OCI-LY1 (cell line): Measurements from ENCODE around the gene SC5D.

Source experiments
- H2AFZ ChIP-seq: fragments of 200-600 bp; sonication (generic), shearing (Covaris generic); 2 replicates; pipeline ENCODE4 v1.6.0; 2014; ENCODE audit warnings: antibody characterized with exemption, mild to moderate bottlenecking, low read length
- H3F3A ChIP-seq: fragments of 200-600 bp; sonication (generic), shearing (Covaris generic); 2 replicates; pipeline ENCODE4 v1.6.0; 2014; ENCODE audit warnings: mild to moderate bottlenecking, antibody characterized with exemption, low read length, moderate library complexity; ENCODE audit not compliant: insufficient read depth
- H3K27ac ChIP-seq: fragments of 200-600 bp; sonication (generic); 2 replicates; pipeline ENCODE4 v1.5.1; 2014; ENCODE audit warnings: low read length, mixed run types, mild to moderate bottlenecking, low read depth; ENCODE audit not compliant: poor library complexity, severe bottlenecking
- H3K27me3 ChIP-seq: fragments of 200-600 bp; sonication (generic); 2 replicates; pipeline ENCODE4 v1.6.0; 2014; ENCODE audit warnings: antibody characterized with exemption, mild to moderate bottlenecking, low read length, moderate library complexity; ENCODE audit not compliant: insufficient read depth
- H3K36me3 ChIP-seq: fragments of 200-600 bp; sonication (generic); 2 replicates; pipeline ENCODE4 v1.6.1; 2014; ENCODE audit warnings: mild to moderate bottlenecking, antibody characterized with exemption, low read length, moderate library complexity, mixed read lengths; ENCODE audit not compliant: insufficient read depth
- H3K4me1 ChIP-seq: fragments of 200-600 bp; sonication (generic); 2 replicates; pipeline ENCODE4 v1.5.1; 2014; ENCODE audit warnings: mild to moderate bottlenecking, low read length, moderate library complexity; ENCODE audit not compliant: insufficient read depth, severe bottlenecking
- H3K4me2 ChIP-seq: fragments of 200-600 bp; sonication (generic), shearing (Covaris generic); 2 replicates; pipeline ENCODE4 v1.6.1; 2014; ENCODE audit warnings: low read length
- H3K4me3 ChIP-seq: fragments of 200-600 bp; sonication (generic); 2 replicates; pipeline ENCODE4 v1.5.1; 2014; ENCODE audit warnings: low read length, low read depth, mild to moderate bottlenecking, mixed read lengths; ENCODE audit not compliant: poor library complexity, severe bottlenecking
- H3K79me2 ChIP-seq: fragments of 200-600 bp; shearing (Covaris generic); 2 replicates; pipeline ENCODE4 v1.6.1; 2016; ENCODE audit warnings: mixed run types, low read length, mixed read lengths; ENCODE audit not compliant: insufficient read depth
- H3K9ac ChIP-seq: fragments of 200-600 bp; sonication (generic), shearing (Covaris generic); 2 replicates; pipeline ENCODE4 v1.6.1; 2014; ENCODE audit warnings: mild to moderate bottlenecking, low read length, mixed read lengths
- H3K9me2 ChIP-seq: fragments of 200-600 bp; sonication (generic), shearing (Covaris generic); 2 replicates; pipeline ENCODE4 v1.6.1; 2014; ENCODE audit warnings: low read depth, mild to moderate bottlenecking, low read length, mixed read lengths
- H3K9me3 ChIP-seq: fragments of 200-600 bp; shearing (Covaris generic); 2 replicates; pipeline ENCODE4 v1.6.1; 2014; ENCODE audit warnings: low read length, mixed read lengths
- H4K20me1 ChIP-seq: fragments of 200-600 bp; sonication (generic), shearing (Covaris generic); 2 replicates; pipeline ENCODE4 v1.6.0; 2016; ENCODE audit warnings: mild to moderate bottlenecking, low read length; ENCODE audit not compliant: insufficient read depth
- EZH2 ChIP-seq: fragments of 200-600 bp; sonication (generic), shearing (Covaris generic); IDR thresholded peaks from 2 replicates; pipeline ENCODE4 v1.8.0; 2017; ENCODE audit warnings: borderline replicate concordance, mixed run types, mild to moderate bottlenecking, antibody characterized with exemption, low read length, moderate library complexity, mixed read lengths
- TF ChIP-seq, protein P1 (sequence below): fragments of 200-600 bp; sonication (generic), shearing (Covaris generic); IDR thresholded peaks from 2 replicates; pipeline ENCODE4 v1.5.1; 2017; ENCODE audit warnings: mild to moderate bottlenecking, antibody characterized with exemption, low read length, moderate library complexity, mixed read lengths

SC5D gene

DNA sequence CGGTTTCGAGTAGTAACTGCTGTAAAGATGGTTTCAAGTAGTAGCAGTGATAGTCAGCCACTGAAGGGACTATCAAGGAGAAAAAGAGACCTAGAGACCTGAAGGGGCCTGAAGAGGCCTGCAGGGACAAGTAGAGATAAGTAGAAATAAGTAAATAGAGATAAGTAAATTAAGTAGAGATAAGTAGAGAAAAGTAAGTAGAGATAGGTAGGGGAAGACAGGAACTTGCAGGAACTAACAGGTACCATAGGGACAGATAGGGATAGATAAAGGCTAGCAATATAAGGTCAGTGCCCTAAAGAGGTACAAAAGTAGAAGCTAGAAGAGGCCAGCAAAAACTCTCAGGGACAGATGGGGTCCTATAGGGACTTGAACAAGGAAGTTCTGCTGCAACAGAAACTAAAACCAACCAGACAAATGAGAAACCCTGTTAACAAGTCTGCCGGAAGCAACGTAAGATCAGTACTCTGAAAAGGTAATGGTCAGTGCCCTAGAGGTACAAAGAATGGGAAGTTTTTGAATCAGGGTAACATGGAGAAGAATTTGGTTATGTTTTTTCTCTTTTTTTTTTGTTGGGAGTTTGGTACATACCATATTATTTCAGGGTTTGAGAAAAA, 9.6 kb upstream of the SC5D start:
- TF ChIP-seq, protein P1, sequence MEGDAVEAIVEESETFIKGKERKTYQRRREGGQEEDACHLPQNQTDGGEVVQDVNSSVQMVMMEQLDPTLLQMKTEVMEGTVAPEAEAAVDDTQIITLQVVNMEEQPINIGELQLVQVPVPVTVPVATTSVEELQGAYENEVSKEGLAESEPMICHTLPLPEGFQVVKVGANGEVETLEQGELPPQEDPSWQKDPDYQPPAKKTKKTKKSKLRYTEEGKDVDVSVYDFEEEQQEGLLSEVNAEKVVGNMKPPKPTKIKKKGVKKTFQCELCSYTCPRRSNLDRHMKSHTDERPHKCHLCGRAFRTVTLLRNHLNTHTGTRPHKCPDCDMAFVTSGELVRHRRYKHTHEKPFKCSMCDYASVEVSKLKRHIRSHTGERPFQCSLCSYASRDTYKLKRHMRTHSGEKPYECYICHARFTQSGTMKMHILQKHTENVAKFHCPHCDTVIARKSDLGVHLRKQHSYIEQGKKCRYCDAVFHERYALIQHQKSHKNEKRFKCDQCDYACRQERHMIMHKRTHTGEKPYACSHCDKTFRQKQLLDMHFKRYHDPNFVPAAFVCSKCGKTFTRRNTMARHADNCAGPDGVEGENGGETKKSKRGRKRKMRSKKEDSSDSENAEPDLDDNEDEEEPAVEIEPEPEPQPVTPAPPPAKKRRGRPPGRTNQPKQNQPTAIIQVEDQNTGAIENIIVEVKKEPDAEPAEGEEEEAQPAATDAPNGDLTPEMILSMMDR: no peak
- TF ChIP-seq EZH2: no peak
- H3K27ac ChIP-seq: no peak overlapping the region
- H3K4me3 ChIP-seq: no peak overlapping the region
- no peaks in the 10 kb centered on the region for H3K9me2 ChIP-seq
- H3K4me1 ChIP-seq: no peaks in the 10 kb centered on the region
- no peaks in the 10 kb centered on the region; the same call in 1 of the 2 replicates for H3K36me3 ChIP-seq
- no peaks in the 10 kb centered on the region for H3K79me2 ChIP-seq
- H3K27me3 ChIP-seq: no peaks in the 10 kb centered on the region
- no peaks in the 10 kb centered on the region for H4K20me1 ChIP-seq
- no peaks in the 10 kb centered on the region; the same call in 1 of the 2 replicates for H3K9me3 ChIP-seq
- H3K9ac ChIP-seq: no peak overlapping the region
- H3F3A ChIP-seq: no peaks in the 10 kb centered on the region
- no peak overlapping the region for H2AFZ ChIP-seq
- no peak overlapping the region for H3K4me2 ChIP-seq

DNA sequence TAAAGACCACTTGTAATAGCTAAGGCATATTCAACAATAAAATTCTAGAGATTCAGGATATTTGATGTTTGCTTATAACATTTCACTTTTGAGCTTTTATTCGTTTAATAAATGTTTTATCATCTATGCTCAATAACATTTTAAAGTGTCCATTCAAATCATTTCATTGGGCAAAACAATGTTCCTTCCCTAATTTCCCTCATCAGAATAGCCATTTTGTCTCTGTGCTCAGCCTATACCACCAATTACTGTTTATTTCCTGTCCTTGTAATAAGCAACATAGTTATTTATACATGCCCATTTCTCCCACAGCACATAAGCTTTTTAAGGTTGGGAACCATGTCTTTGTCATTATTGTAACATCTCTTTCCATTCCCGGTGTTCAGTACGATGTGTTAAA, 1.3 kb upstream of the SC5D start:
- H3K36me3 ChIP-seq: peaks cover 8% of the 10 kb centered on the region
- H4K20me1 ChIP-seq: no peaks in the 10 kb centered on the region
- peaks cover 33% of the 10 kb centered on the region for H3K79me2 ChIP-seq
- no peak for TF ChIP-seq EZH2
- H3K27me3 ChIP-seq: no peaks in the 10 kb centered on the region
- H3K9me3 ChIP-seq: no peaks in the 10 kb centered on the region
- no peak overlapping the region for H2AFZ ChIP-seq
- no peaks in the 10 kb centered on the region for H3F3A ChIP-seq
- H3K4me2 ChIP-seq: no peak overlapping the region
- H3K4me3 ChIP-seq: no peak overlapping the region
- no peaks in the 10 kb centered on the region for H3K9me2 ChIP-seq
- H3K27ac ChIP-seq: no peak overlapping the region
- peaks cover 30% of the 10 kb centered on the region for H3K4me1 ChIP-seq
- H3K9ac ChIP-seq: no peak overlapping the region

DNA sequence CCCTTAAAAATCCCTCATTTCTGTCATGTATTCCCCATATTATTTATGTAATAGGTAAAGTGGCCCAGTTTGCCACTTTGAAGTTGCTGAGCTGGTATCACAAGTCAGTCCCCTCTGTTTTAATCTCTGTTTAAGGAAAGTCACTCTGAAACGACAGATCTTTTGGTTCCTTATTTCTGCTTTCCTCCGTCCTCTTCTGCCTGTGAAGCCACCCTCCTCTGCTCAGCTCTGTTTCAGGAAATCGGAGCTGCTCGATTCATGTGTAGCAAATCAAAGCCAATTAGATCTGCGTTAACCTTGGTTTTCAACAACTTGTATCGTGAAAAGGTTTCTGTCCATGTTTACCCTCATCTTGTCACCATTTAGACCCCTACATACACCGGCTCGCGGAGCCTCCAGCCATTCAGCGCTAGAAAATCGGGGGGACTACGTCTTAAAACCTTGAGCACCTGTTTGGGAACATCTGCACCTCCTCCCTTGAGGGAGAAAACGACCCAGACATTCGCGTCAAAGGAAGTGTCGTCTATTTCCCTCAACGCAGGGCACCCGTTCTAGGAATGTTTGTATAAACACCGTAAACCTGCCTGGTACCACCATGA, 576 bp upstream of the SC5D start:
- no peak for TF ChIP-seq EZH2
- TF ChIP-seq, protein P1: no peak
- Histone ChIP-seq H3K27ac (peak overlapping the region; percentile 83), H3K4me2 (peak overlapping the region; percentile 85)

DNA sequence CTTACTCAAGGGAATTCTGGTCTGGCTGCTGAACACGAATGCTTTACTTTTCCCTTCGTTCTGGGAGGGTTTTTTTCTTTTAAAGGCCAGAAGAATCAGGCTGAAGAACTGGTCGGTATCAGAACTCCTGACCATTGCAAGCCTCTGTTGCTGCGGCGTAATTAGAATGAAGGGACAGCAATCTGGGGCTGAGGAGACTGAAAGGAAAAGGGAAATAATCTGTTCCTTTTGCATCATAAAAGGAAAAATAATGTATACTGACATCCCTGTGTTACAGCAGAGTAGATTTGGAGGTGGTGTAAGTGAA, 670 bp downstream of the SC5D start:
- H3K9ac ChIP-seq: peak overlapping the region; percentile 89
- H3F3A ChIP-seq: no peaks in the 10 kb centered on the region
- H3K79me2 ChIP-seq: peaks cover 52% of the 10 kb centered on the region
- peak overlapping the region; percentile 85 for H3K4me2 ChIP-seq
- H3K27ac ChIP-seq: peak overlapping the region; percentile 64
- TF ChIP-seq, protein P1: no peak
- no peak for TF ChIP-seq EZH2
- peaks cover 25% of the 10 kb centered on the region for H3K36me3 ChIP-seq
- H3K4me3 ChIP-seq: peak overlapping the region; percentile 87
- H3K9me3 ChIP-seq: no peaks in the 10 kb centered on the region
- H2AFZ ChIP-seq: no peak overlapping the region
- H3K9me2 ChIP-seq: no peaks in the 10 kb centered on the region
- H3K4me1 ChIP-seq: peaks cover 33% of the 10 kb centered on the region
- H3K27me3 ChIP-seq: no peaks in the 10 kb centered on the region
- H4K20me1 ChIP-seq: no peaks in the 10 kb centered on the region

More for the DNA sequence above, 576 bp upstream of the SC5D start:
- Histone ChIP-seq H3K9me2 (no peaks in the 10 kb centered on the region), H2AFZ (peak overlapping the region; percentile 68; the same call in 1 of the 2 replicates), H3K27me3 (no peaks in the 10 kb centered on the region), H4K20me1 (no peaks in the 10 kb centered on the region), H3K9ac (peak overlapping the region; percentile 75), H3F3A (no peaks in the 10 kb centered on the region), H3K36me3 (peaks cover 14% of the 10 kb centered on the region), H3K9me3 (no peaks in the 10 kb centered on the region), H3K4me1 (peaks cover 33% of the 10 kb centered on the region), H3K4me3 (peak overlapping the region; percentile 87), H3K79me2 (peaks cover 40% of the 10 kb centered on the region)
